Trophoblast cell (in vitro differentiated cells and primary cell): ENCODE results near the gene NDUFB3.
"Not testable (repeated sequence)": the region's sequence is repeated elsewhere in the genome, so short reads cannot be mapped to it uniquely, and the experiment has no call there.

Source experiments
- DNase-seq, 2 donors: peaks; one replicate each; pipeline ENCODE4 v3.0.0-alpha.2; 2016
- H2AFZ ChIP-seq: 2 replicates; pipeline ENCODE4 v1.6.1; 2013; ENCODE audit warnings: low read length, moderate library complexity, mild to moderate bottlenecking; ENCODE audit not compliant: insufficient read depth, poor library complexity
- H2AK5ac ChIP-seq: 2 replicates; pipeline ENCODE4 v1.6.1; 2013; ENCODE audit warnings: mild to moderate bottlenecking, low read length
- H2BK120ac ChIP-seq: 2 replicates; pipeline ENCODE4 v1.6.1; 2013; ENCODE audit warnings: low read length, mild to moderate bottlenecking, moderate library complexity; ENCODE audit not compliant: insufficient read depth, poor library complexity
- H2BK12ac ChIP-seq: 2 replicates; pipeline ENCODE4 v1.6.1; 2013; ENCODE audit warnings: mild to moderate bottlenecking, low read length, moderate library complexity
- H2BK5ac ChIP-seq: 2 replicates; pipeline ENCODE4 v1.6.1; 2013; ENCODE audit warnings: low read length, low read depth, moderate library complexity, mild to moderate bottlenecking; ENCODE audit not compliant: poor library complexity
- H3K14ac ChIP-seq: 2 replicates; pipeline ENCODE4 v1.6.1; 2013; ENCODE audit warnings: mild to moderate bottlenecking, low read length
- H3K18ac ChIP-seq: 2 replicates; pipeline ENCODE4 v1.6.1; 2013; ENCODE audit warnings: mild to moderate bottlenecking, low read length
- H3K23ac ChIP-seq: 2 replicates; pipeline ENCODE4 v1.6.1; 2013; ENCODE audit warnings: low read length
- H3K27ac ChIP-seq: 2 replicates; pipeline ENCODE4 v1.5.1; 2013; ENCODE audit warnings: low read depth, mild to moderate bottlenecking, inconsistent platforms, low read length, moderate library complexity
- H3K27me3 ChIP-seq: 2 replicates; pipeline ENCODE4 v1.6.1; 2013; ENCODE audit warnings: inconsistent platforms, mild to moderate bottlenecking, low read length, moderate library complexity; ENCODE audit not compliant: insufficient read depth
- H3K36me3 ChIP-seq, 2 experiments: 1 replicate in 1 of 2; 2 replicates in 1 of 2; pipeline ENCODE4 v1.6.1; 2013; ENCODE audit warnings: low read length in 2 of 2, mild to moderate bottlenecking in 2 of 2, moderate library complexity in 1 of 2; ENCODE audit not compliant: insufficient read depth in 2 of 2, control insufficient read depth in 1 of 2
- H3K4ac ChIP-seq: 2 replicates; pipeline ENCODE4 v1.6.1; 2013; ENCODE audit warnings: low read depth, mild to moderate bottlenecking, low read length, moderate library complexity
- H3K4me1 ChIP-seq, 2 experiments: 1 replicate in 1 of 2; 2 replicates in 1 of 2; pipeline ENCODE4 v1.6.1; 2013; ENCODE audit warnings: low read length in 2 of 2, mild to moderate bottlenecking in 2 of 2, moderate library complexity in 1 of 2; ENCODE audit not compliant: insufficient read depth in 2 of 2, control insufficient read depth in 1 of 2
- H3K4me2 ChIP-seq: 2 replicates; pipeline ENCODE4 v1.6.1; 2013; ENCODE audit warnings: inconsistent platforms, mild to moderate bottlenecking, low read length, moderate library complexity
- H3K4me3 ChIP-seq: 2 replicates; pipeline ENCODE4 v1.5.1; 2013; ENCODE audit warnings: mild to moderate bottlenecking, low read depth, low read length, inconsistent platforms
- H3K79me1 ChIP-seq: one replicate; pipeline ENCODE4 v1.6.1; 2013; ENCODE audit warnings: low read length
- H3K79me2 ChIP-seq: 2 replicates; pipeline ENCODE4 v1.6.1; 2013; ENCODE audit warnings: low read length, mild to moderate bottlenecking; ENCODE audit not compliant: control insufficient read depth, insufficient read depth, poor library complexity
- H3K9ac ChIP-seq: 2 replicates; pipeline ENCODE4 v1.6.1; 2013; ENCODE audit warnings: mild to moderate bottlenecking, low read length
- H3K9me3 ChIP-seq: 2 replicates; pipeline ENCODE4 v1.6.1; 2013; ENCODE audit warnings: low read depth, mild to moderate bottlenecking, control low read depth, inconsistent platforms, low read length; ENCODE audit not compliant: insufficient read depth
- H4K12ac ChIP-seq: 2 replicates; pipeline ENCODE4 v1.6.1; 2013; ENCODE audit warnings: low read depth, mild to moderate bottlenecking, low read length, moderate library complexity
- H4K8ac ChIP-seq: 2 replicates; pipeline ENCODE4 v1.6.1; 2013; ENCODE audit warnings: low read depth, mild to moderate bottlenecking, low read length, moderate library complexity
- H4K91ac ChIP-seq: one replicate; pipeline ENCODE4 v1.6.1; 2013; ENCODE audit warnings: low read depth, mild to moderate bottlenecking, low read length, moderate library complexity
- WGBS: extraction: QIAGEN DNeasy Blood & Tissue Kit; methylation state at CpG from one replicate; pipeline ENCODE4 v1.1.7; 2013; ENCODE audit warnings: missing lambda C conversion rate; ENCODE audit not compliant: insufficient read length, insufficient coverage; ENCODE audit errors: extremely low coverage; 5-methylcytosine and 5-hydroxymethylcytosine counted together

The NDUFB3 gene

GRCh38 chr2:201058914-201059313 is 12.9 kb upstream of the NDUFB3 start:
- no peak for DNase-seq
- H3K14ac ChIP-seq: no peak overlapping the region
- no peak overlapping the region for H4K8ac ChIP-seq
- H4K12ac ChIP-seq: no peak overlapping the region
- H3K4me3 ChIP-seq: no peak overlapping the region
- H3K79me1 ChIP-seq: no peaks in the 10 kb centered on the region
- H4K91ac ChIP-seq: no peak overlapping the region
- no peaks in the 10 kb centered on the region for H3K9me3 ChIP-seq
- no peak overlapping the region for H3K18ac ChIP-seq
- no peak overlapping the region for H3K27ac ChIP-seq
- H2BK12ac ChIP-seq: no peak overlapping the region
- H2AFZ ChIP-seq: no peak overlapping the region
- no peak overlapping the region for H3K4me2 ChIP-seq
- no peak overlapping the region for H3K4ac ChIP-seq
- no peak overlapping the region for H3K9ac ChIP-seq
- no peak overlapping the region for H2BK120ac ChIP-seq
- no peaks in the 10 kb centered on the region for H3K27me3 ChIP-seq
- H3K23ac ChIP-seq: no peak overlapping the region
- no peak overlapping the region for H2BK5ac ChIP-seq
- H3K4me1 ChIP-seq: no peaks in the 10 kb centered on the region
- no peaks in the 10 kb centered on the region for H3K36me3 ChIP-seq
- WGBS: no CpG with 5 or more reads among the region's 1 CpG
- no peaks in the 10 kb centered on the region for H3K79me2 ChIP-seq
- H2AK5ac ChIP-seq: no peak overlapping the region

GRCh38 chr2:201059961-201060755 is 11.6 kb upstream of the NDUFB3 start:
- Histone ChIP-seq H3K23ac (no peak overlapping the region), H3K4me2 (no peak overlapping the region)
- no CpG with 5 or more reads among the region's 10 CpGs for WGBS

GRCh38 chr2:201063516-201063915 is 8.3 kb upstream of the NDUFB3 start:
- H3K27ac ChIP-seq, H4K12ac ChIP-seq, H2AK5ac ChIP-seq, H3K79me1 ChIP-seq, H4K8ac ChIP-seq, H3K4ac ChIP-seq, H4K91ac ChIP-seq, H3K9me3 ChIP-seq, H3K9ac ChIP-seq, H3K4me2 ChIP-seq, H2BK5ac ChIP-seq, H3K79me2 ChIP-seq, H3K23ac ChIP-seq, H2BK120ac ChIP-seq, H3K14ac ChIP-seq, H2BK12ac ChIP-seq, H3K36me3 ChIP-seq, H3K4me3 ChIP-seq, H3K27me3 ChIP-seq, H2AFZ ChIP-seq, H3K18ac ChIP-seq, DNase-seq, H3K4me1 ChIP-seq: not testable (repeated sequence)
- WGBS: no CpG with 5 or more reads among the region's 5 CpGs

More at GRCh38 chr2:201059961-201060755, 11.6 kb upstream of the NDUFB3 start:
- H4K12ac ChIP-seq: no peak overlapping the region
- H3K14ac ChIP-seq: no peak overlapping the region
- no peaks in the 10 kb centered on the region for H3K9me3 ChIP-seq
- H3K9ac ChIP-seq: no peak overlapping the region
- no peak overlapping the region for H3K4me3 ChIP-seq
- H3K18ac ChIP-seq: no peak overlapping the region
- H3K4ac ChIP-seq: no peak overlapping the region
- no peaks in the 10 kb centered on the region for H3K36me3 ChIP-seq
- H3K27ac ChIP-seq: no peak overlapping the region
- H2BK120ac ChIP-seq: no peak overlapping the region
- H3K79me1 ChIP-seq: no peaks in the 10 kb centered on the region
- H3K27me3 ChIP-seq: no peaks in the 10 kb centered on the region
- no peak overlapping the region for H4K8ac ChIP-seq
- no peak overlapping the region for H2AK5ac ChIP-seq
- no peaks in the 10 kb centered on the region for H3K4me1 ChIP-seq
- no peak overlapping the region for H4K91ac ChIP-seq
- H2BK5ac ChIP-seq: no peak overlapping the region
- no peaks in the 10 kb centered on the region for H3K79me2 ChIP-seq
- DNase-seq: no peak
- no peak overlapping the region for H2BK12ac ChIP-seq
- no peak overlapping the region for H2AFZ ChIP-seq

- no peak overlapping the region for H2BK120ac ChIP-seq
- H3K9ac ChIP-seq: no peak overlapping the region
- H3K4ac ChIP-seq: no peak overlapping the region
- H3K27me3 ChIP-seq: no peaks in the 10 kb centered on the region
- no peak overlapping the region for H4K8ac ChIP-seq
- H3K4me2 ChIP-seq: no peak overlapping the region
- no peaks in the 10 kb centered on the region for H3K79me1 ChIP-seq
- no peak overlapping the region for H2BK5ac ChIP-seq
- no peaks in the 10 kb centered on the region for H3K36me3 ChIP-seq
- H3K9me3 ChIP-seq: no peaks in the 10 kb centered on the region
- no CpG with 5 or more reads among the region's 2 CpGs for WGBS
- H3K79me2 ChIP-seq: no peaks in the 10 kb centered on the region
- H2BK12ac ChIP-seq: no peak overlapping the region
- no peak overlapping the region for H3K27ac ChIP-seq
- H3K4me3 ChIP-seq: no peak overlapping the region
- H3K23ac ChIP-seq: no peak overlapping the region
- H3K4me1 ChIP-seq: no peaks in the 10 kb centered on the region
- no peak overlapping the region for H2AK5ac ChIP-seq
- no peak overlapping the region for H3K14ac ChIP-seq
- no peak overlapping the region for H2AFZ ChIP-seq
- no peak overlapping the region for H4K12ac ChIP-seq
- no peak overlapping the region for H3K18ac ChIP-seq
- H4K91ac ChIP-seq: no peak overlapping the region
- no peak for DNase-seq
Measured at GRCh38 chr2:201064797-201065329, 6.9 kb upstream of the NDUFB3 start.
